Karpas-422 (cell line): ENCODE data around the gene INS. TPM values are rescaled to one million over a fixed set of nuclear protein-coding genes. Genes with fewer than 3 reads are reported as not detected.
"Not testable (repeated sequence)": the region's sequence is repeated elsewhere in the genome, so short reads cannot be mapped to it uniquely, and the experiment has no call there.

Source experiments
- DNase-seq: peaks from one replicate; pipeline ENCODE4 v3.0.0-alpha.2; 2015
- H2AFZ ChIP-seq: fragments of 200-600 bp; sonication (generic); 2 replicates; pipeline ENCODE4 v1.6.1; 2014; ENCODE audit warnings: antibody characterized with exemption, low read length, mixed read lengths
- H3K27ac ChIP-seq: fragments of 200-600 bp; sonication (generic); 2 replicates; pipeline ENCODE4 v1.5.1; 2014; ENCODE audit warnings: mild to moderate bottlenecking, low read length, moderate library complexity
- H3K27me3 ChIP-seq: fragments of 200-600 bp; sonication (generic); 2 replicates; pipeline ENCODE4 v1.6.1; 2014; ENCODE audit warnings: low read length, mixed read lengths
- H3K36me3 ChIP-seq: fragments of 200-600 bp; sonication (generic); 2 replicates; pipeline ENCODE4 v1.6.1; 2014; ENCODE audit warnings: low read length, mixed read lengths; ENCODE audit not compliant: insufficient read depth
- H3K4me1 ChIP-seq: fragments of 200-600 bp; sonication (generic); 2 replicates; pipeline ENCODE4 v1.6.1; 2014; ENCODE audit warnings: mild to moderate bottlenecking, low read length, mixed read lengths
- H3K4me2 ChIP-seq: fragments of 200-600 bp; sonication (generic); 2 replicates; pipeline ENCODE4 v1.6.1; 2014; ENCODE audit warnings: low read length, low read depth, mild to moderate bottlenecking; ENCODE audit not compliant: poor library complexity, severe bottlenecking
- H3K4me3 ChIP-seq: fragments of 200-600 bp; sonication (generic); 2 replicates; pipeline ENCODE4 v1.5.1; 2014; ENCODE audit warnings: mild to moderate bottlenecking, antibody characterized with exemption, low read length, mixed read lengths
- H3K79me2 ChIP-seq: fragments of 200-600 bp; sonication (generic); 2 replicates; pipeline ENCODE4 v1.6.1; 2014; ENCODE audit warnings: mild to moderate bottlenecking, low read length, mixed read lengths
- H3K9ac ChIP-seq: fragments of 200-600 bp; sonication (generic); 2 replicates; pipeline ENCODE4 v1.6.0; 2014; ENCODE audit warnings: low read length
- H3K9me2 ChIP-seq: fragments of 200-600 bp; sonication (generic), shearing (Covaris generic); replicated peaks from 2 replicates; pipeline ENCODE4 v1.6.0; 2014; ENCODE audit warnings: mild to moderate bottlenecking, low read length, moderate library complexity; ENCODE audit not compliant: insufficient read depth
- H3K9me3 ChIP-seq: fragments of 300-700, 200-600 bp; sonication (generic); 2 replicates; pipeline ENCODE4 v1.6.1; 2014; ENCODE audit warnings: low read length, mixed read lengths
- H4K20me1 ChIP-seq: fragments of 200-600 bp; sonication (generic); 2 replicates; pipeline ENCODE4 v1.6.1; 2014; ENCODE audit warnings: mild to moderate bottlenecking, antibody characterized with exemption, low read length, low read depth; ENCODE audit not compliant: insufficient read depth
- total RNA-seq: library from RNA; depleted of rRNA; stranded (reverse); fragments of >200 nt; shearing (Covaris generic); gene quantifications from 2 replicates; pipeline ENCODE4 v1.2.3, GENCODE V29; 2014; ENCODE audit warnings: low replicate concordance

Gene INS
- total RNA-seq, 1 experiment from 2014 or later = not detected

- Histone ChIP-seq H3K4me1 (no peaks in the 10 kb centered on the region), H3K4me2 (no peak overlapping the region), H3K9ac (no peak overlapping the region), H4K20me1 (no peaks in the 10 kb centered on the region), H3K9me3 (no peaks in the 10 kb centered on the region), H3K27ac (no peak overlapping the region), H3K79me2 (no peaks in the 10 kb centered on the region), H3K9me2 (no peaks in the 10 kb centered on the region), H3K27me3 (no peaks in the 10 kb centered on the region), H3K4me3 (no peak overlapping the region), H2AFZ (no peak overlapping the region), H3K36me3 (no peaks in the 10 kb centered on the region)
- DNase-seq = peak; percentile 75
Observed at GRCh38 chr11:2194877-2195755, 34.1 kb upstream of the INS start.

GRCh38 chr11:2193888-2194595, 33.0 kb upstream of the INS start:
- not testable (repeated sequence) for H3K4me1 ChIP-seq, H3K9ac ChIP-seq, H3K27ac ChIP-seq, H2AFZ ChIP-seq, H3K27me3 ChIP-seq, H4K20me1 ChIP-seq, H3K4me3 ChIP-seq, H3K4me2 ChIP-seq, DNase-seq, H3K36me3 ChIP-seq, H3K79me2 ChIP-seq, H3K9me2 ChIP-seq, H3K9me3 ChIP-seq

DNA sequence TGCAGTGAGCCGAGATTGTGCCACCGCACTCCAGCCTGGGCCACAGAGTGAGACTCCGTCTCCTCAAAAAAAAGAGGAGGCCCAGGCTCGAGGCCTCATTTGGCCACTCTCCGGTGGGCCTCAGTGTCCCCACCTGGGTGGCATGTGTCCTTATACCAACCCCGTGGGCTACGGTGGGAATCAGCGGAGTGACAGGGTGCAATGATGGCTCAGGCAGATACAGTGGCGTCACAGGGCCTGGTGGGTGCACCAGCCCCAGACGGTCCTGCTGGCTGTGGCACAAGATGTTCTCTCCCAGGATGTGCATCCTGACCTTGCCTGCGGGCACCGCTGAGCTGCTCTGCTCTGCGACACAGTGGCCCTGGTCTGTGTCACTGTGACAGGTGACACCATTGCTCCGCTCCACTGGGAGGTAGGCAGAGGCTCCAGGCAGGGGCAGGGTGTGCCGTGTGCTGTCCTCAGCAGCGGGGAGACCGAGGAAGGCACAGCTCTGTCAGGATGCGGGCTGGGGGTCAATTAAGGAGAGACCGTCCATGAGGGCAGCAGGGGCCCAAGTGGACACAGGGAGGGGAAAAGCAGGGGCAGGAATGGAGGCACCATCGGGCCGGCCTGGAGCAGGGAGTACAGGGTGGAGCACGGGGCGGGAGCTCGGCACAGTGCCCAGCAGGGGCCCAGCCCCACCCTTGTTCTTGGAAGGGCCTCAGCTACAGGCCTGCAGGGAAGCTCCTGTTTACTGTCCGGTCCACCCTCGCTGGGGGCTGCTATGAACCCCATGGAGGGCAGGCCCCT, 32.3 kb upstream of the INS start:
- H3K4me3 ChIP-seq = no peak overlapping the region
- H3K27ac ChIP-seq = no peak overlapping the region
- H4K20me1 ChIP-seq = no peaks in the 10 kb centered on the region
- no peak overlapping the region for H3K4me2 ChIP-seq
- no peak overlapping the region for H2AFZ ChIP-seq
- DNase-seq = no peak
- no peaks in the 10 kb centered on the region for H3K36me3 ChIP-seq
- no peaks in the 10 kb centered on the region for H3K9me2 ChIP-seq
- H3K79me2 ChIP-seq = no peaks in the 10 kb centered on the region
- H3K9me3 ChIP-seq = no peaks in the 10 kb centered on the region
- H3K4me1 ChIP-seq = no peaks in the 10 kb centered on the region
- H3K9ac ChIP-seq = no peak overlapping the region
- H3K27me3 ChIP-seq = no peaks in the 10 kb centered on the region

DNA sequence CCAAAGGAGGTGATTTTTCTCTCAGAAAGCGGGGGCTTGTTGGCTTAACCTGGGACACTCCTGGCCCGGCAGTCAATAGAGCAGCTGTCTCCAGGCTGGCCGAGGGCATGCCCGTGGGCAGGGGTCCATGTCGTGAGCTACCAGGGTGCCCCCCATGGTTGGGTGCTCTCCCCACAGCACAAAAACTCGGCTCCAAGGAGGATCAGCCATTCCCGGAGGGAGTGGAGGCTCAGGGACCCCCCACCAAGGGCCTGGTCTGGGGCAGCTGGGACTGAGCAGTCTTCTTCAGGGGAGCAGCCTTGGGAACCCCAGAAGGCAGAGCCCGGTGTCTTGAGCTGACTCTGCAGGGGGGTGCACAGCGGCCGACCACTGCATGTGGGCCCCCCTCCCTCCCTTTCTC, 31.4 kb upstream of the INS start:
- H3K4me1 ChIP-seq = no peaks in the 10 kb centered on the region
- no peaks in the 10 kb centered on the region for H3K27me3 ChIP-seq
- DNase-seq = no peak
- no peak overlapping the region for H3K27ac ChIP-seq
- no peak overlapping the region for H3K4me3 ChIP-seq
- no peak overlapping the region for H3K4me2 ChIP-seq
- H4K20me1 ChIP-seq = no peaks in the 10 kb centered on the region
- no peak overlapping the region for H3K9ac ChIP-seq
- no peaks in the 10 kb centered on the region for H3K36me3 ChIP-seq
- no peak overlapping the region for H2AFZ ChIP-seq
- H3K9me3 ChIP-seq = no peaks in the 10 kb centered on the region
- H3K9me2 ChIP-seq = no peaks in the 10 kb centered on the region
- H3K79me2 ChIP-seq = no peaks in the 10 kb centered on the region

GRCh38 chr11:2191883-2192282, 30.9 kb upstream of the INS start:
- H4K20me1 ChIP-seq = no peaks in the 10 kb centered on the region
- no peak overlapping the region for H3K4me3 ChIP-seq
- no peak overlapping the region for H3K27ac ChIP-seq
- no peaks in the 10 kb centered on the region for H3K79me2 ChIP-seq
- DNase-seq = no peak
- no peaks in the 10 kb centered on the region for H3K9me3 ChIP-seq
- no peak overlapping the region for H3K4me2 ChIP-seq
- no peak overlapping the region for H3K9ac ChIP-seq
- H2AFZ ChIP-seq = no peak overlapping the region
- H3K36me3 ChIP-seq = no peaks in the 10 kb centered on the region
- H3K4me1 ChIP-seq = no peaks in the 10 kb centered on the region
- H3K9me2 ChIP-seq = no peaks in the 10 kb centered on the region
- H3K27me3 ChIP-seq = no peaks in the 10 kb centered on the region

DNA sequence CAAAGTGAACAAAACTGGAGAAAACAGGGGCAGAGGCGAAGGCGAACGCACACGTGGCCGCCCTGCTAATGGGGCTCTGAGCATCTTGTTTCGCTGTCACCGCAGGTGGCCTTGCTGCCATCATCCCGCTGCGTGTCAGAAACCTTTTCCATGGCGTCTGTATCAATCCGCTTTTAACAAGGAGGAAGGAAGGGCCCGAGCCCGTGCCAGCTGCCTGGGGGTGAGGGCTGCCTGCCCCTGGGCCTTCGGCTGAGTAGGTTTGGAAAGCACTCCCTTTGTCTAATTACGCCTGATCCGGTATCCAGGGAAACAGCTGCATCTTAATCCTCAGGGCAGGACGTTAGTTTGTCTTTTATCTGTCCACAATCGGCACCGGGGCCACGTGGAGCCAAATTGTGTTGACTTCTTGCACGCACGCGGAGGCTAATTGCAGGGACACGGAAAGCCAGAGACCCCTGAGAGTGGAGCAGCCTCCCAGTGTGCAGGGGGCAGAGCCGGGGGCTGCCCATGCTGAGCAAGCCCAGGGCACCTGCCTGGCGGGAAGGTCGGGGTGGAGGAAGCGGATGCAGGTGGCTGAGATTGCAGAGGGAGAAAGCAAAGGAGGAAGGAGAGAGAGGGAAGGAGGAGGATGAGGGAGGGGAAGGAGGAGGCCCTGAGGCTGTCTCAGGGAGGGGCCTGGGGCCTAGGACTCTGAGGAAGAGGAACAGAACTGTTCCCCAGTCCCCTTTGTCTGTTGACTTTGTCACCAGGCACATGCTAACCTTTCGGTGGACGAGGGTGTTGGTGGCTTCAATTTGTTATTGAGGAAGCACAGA, 29.9 kb upstream of the INS start:
- Histone ChIP-seq H4K20me1 (no peaks in the 10 kb centered on the region), H3K4me2 (no peak overlapping the region), H3K9me2 (no peaks in the 10 kb centered on the region), H3K9me3 (no peaks in the 10 kb centered on the region), H3K79me2 (no peaks in the 10 kb centered on the region), H3K36me3 (no peaks in the 10 kb centered on the region), H3K9ac (no peak overlapping the region), H2AFZ (no peak overlapping the region), H3K4me3 (no peak overlapping the region), H3K4me1 (no peaks in the 10 kb centered on the region), H3K27me3 (no peaks in the 10 kb centered on the region), H3K27ac (no peak overlapping the region)
- DNase-seq = no peak

DNA sequence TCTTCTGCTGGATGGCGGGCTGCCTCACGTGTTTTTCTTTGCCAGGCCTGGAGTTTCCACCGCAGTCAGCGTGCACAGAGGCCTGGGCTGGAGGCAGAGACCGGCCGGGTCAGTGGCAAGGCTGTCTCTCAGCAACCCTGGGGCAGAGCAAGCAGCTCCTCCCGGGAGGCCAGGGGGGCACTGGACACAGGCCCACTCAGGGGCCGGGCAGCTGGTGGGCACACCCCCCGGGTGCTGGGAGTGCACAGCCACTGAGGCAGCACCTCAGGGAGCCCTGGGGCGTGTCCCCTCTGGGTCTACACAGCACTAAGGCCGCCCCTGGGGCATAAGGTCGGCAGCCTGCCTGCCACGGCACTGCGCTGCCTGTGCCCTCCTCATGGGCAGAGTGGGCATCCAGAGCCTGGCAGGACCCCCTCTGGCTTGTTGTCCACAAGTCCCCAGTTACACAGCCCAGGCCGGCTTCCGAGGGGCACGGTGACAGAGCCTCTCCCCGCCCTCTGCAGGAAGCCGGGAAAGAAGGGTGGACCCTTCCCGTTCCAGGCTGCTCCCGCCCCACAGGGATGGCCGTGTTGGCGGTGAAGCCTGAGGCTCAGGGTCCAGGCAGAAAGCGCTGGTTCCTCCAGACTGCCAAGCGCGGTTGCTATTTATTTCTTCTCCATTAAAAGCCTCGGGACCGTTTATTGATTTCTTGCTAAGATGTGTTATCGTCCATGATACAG, 29.1 kb upstream of the INS start:
- no peaks in the 10 kb centered on the region for H3K79me2 ChIP-seq
- DNase-seq = no peak
- no peaks in the 10 kb centered on the region for H4K20me1 ChIP-seq
- H3K27me3 ChIP-seq = no peaks in the 10 kb centered on the region
- no peak overlapping the region for H3K4me3 ChIP-seq
- no peaks in the 10 kb centered on the region for H3K4me1 ChIP-seq
- no peaks in the 10 kb centered on the region for H3K36me3 ChIP-seq
- H2AFZ ChIP-seq = no peak overlapping the region
- H3K27ac ChIP-seq = no peak overlapping the region
- H3K4me2 ChIP-seq = no peak overlapping the region
- H3K9me2 ChIP-seq = no peaks in the 10 kb centered on the region
- no peak overlapping the region for H3K9ac ChIP-seq
- H3K9me3 ChIP-seq = no peaks in the 10 kb centered on the region
